Stimulated activated CD8-positive, alpha-beta memory T cell treated with anti-CD3 and anti-CD28 coated beads, Interleukin-12 subunit alpha, Interleukin-12 subunit beta, amount 100 ng/mL, for 24 hours (primary cell): ENCODE measurements around the gene TAS2R3.

ENCODE experiments used
- DNase-seq: peaks from one replicate; pipeline ENCODE4 v3.0.0-alpha.2; 2020; ENCODE audit errors: extremely low read depth

The TAS2R3 gene

GRCh38 chr7:141785706-141786552, 22.0 kb downstream of the TAS2R3 start:
- no peak for DNase-seq

- DNase-seq: no peak
These were observed 24.4 kb downstream of the TAS2R3 start for GRCh38 chr7:141788296-141788695.

GRCh38 chr7:141789917-141790316, 26.0 kb downstream of the TAS2R3 start, which contains the start of gene TAS2R5:
TSS of gene TAS2R5 (plus strand) at chr7:141790217. CDS start at chr7:141790362, 145 bp downstream.
- no peak for DNase-seq

- DNase-seq: no peak
These were observed 28.6 kb downstream of the TAS2R3 start for GRCh38 chr7:141792526-141792925.
